ENCODE measurements around the gene CDKN1A. TPM values are rescaled to one million over a fixed set of nuclear protein-coding genes. Genes with fewer than 3 reads are reported as not detected.
A peak's percentile ranks its signal among the peaks of the same experiment; 100 is the strongest.

Gene CDKN1A
- polyA plus RNA-seq, 3 donors = 117 to 1,223 (median 144) TPM

- DNase-seq = peak in 1 of 3 donors; percentile 15
- peak overlapping the region; percentile 88 to 98 (median 96) for H3K27ac Mint-ChIP-seq
- H3K27me3 ChIP-seq (ENCODE audit: control insufficient read depth in 2 of 2, insufficient read depth in 2 of 2, low read length in 2 of 2) = no peaks in the 10 kb centered on the region
- H3K36me3 Mint-ChIP-seq = peaks cover 5 to 12% of the 10 kb centered on the region in 2 donors
- peaks cover 4% of the 10 kb centered on the region for H4K20me1 ChIP-seq (ENCODE audit: insufficient read depth, low read length)
- peak overlapping the region; percentile 87 for H3K4me2 ChIP-seq (replicated peaks; ENCODE audit: extremely low read depth, low read length, poor library complexity, severe bottlenecking)
- TF ChIP-seq, protein P1, sequence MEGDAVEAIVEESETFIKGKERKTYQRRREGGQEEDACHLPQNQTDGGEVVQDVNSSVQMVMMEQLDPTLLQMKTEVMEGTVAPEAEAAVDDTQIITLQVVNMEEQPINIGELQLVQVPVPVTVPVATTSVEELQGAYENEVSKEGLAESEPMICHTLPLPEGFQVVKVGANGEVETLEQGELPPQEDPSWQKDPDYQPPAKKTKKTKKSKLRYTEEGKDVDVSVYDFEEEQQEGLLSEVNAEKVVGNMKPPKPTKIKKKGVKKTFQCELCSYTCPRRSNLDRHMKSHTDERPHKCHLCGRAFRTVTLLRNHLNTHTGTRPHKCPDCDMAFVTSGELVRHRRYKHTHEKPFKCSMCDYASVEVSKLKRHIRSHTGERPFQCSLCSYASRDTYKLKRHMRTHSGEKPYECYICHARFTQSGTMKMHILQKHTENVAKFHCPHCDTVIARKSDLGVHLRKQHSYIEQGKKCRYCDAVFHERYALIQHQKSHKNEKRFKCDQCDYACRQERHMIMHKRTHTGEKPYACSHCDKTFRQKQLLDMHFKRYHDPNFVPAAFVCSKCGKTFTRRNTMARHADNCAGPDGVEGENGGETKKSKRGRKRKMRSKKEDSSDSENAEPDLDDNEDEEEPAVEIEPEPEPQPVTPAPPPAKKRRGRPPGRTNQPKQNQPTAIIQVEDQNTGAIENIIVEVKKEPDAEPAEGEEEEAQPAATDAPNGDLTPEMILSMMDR (IDR thresholded peaks at IDR 0.05) = no peak
- no peaks in the 10 kb centered on the region for H3K9me3 ChIP-seq (replicated peaks in 1 of 2; ENCODE audit: control insufficient read depth in 1 of 2, insufficient read depth in 1 of 2, low read length in 2 of 2)
- 42% methylated on average over 5 of the region's 6 CpGs for WGBS (ENCODE audit: insufficient coverage)
- peaks cover 0 to 7% (median 0%) of the 10 kb centered on the region in 7 donors for H3K9me3 Mint-ChIP-seq
- H3K4me3 Mint-ChIP-seq = peak overlapping the region; percentile 82 to 90
- H3K36me3 ChIP-seq (replicated peaks in 1 of 2; ENCODE audit: control insufficient read depth in 1 of 2, insufficient read depth in 2 of 2, low read length in 2 of 2) = peaks cover 0 to 4% of the 10 kb centered on the region in 2 donors
- H3K4me1 ChIP-seq (ENCODE audit: control insufficient read depth in 1 of 2, insufficient read depth in 2 of 2, low read length in 2 of 2) = peaks cover 65 to 68% of the 10 kb centered on the region in 2 donors
- H3K9ac ChIP-seq (ENCODE audit: insufficient read depth, low read length, poor library complexity, severe bottlenecking) = peak overlapping the region; percentile 48
- peak overlapping the region; percentile 59 to 85 for H3K27ac ChIP-seq (ENCODE audit: low read depth in 1 of 2, low read length in 2 of 2)
- no peaks in the 10 kb centered on the region for H3K27me3 Mint-ChIP-seq (ENCODE audit: low read depth in 3 of 3)
- H3K79me2 ChIP-seq (ENCODE audit: insufficient read depth, low read length) = peaks cover 65% of the 10 kb centered on the region
- H3K4me3 ChIP-seq (replicated peaks in 1 of 3; ENCODE audit: low read depth in 2 of 3, low read length in 3 of 3) = peak overlapping the region; percentile 30 to 76 (median 36)
- H2AFZ ChIP-seq (ENCODE audit: insufficient read depth, low read depth, low read length, poor library complexity, severe bottlenecking) = peak overlapping the region; percentile 56
- H3K4me1 Mint-ChIP-seq = peaks cover 74% of the 10 kb centered on the region
- intact Hi-C loops (cut with micrococcal nuclease) = no loop called here
Observed at GRCh38 chr6:36698196-36698595, 19.7 kb downstream of the CDKN1A start.

- intact Hi-C loops (cut with micrococcal nuclease) = no loop called here
- Histone ChIP-seq H3K9me3 (replicated peaks in 1 of 2; ENCODE audit: control insufficient read depth in 1 of 2, insufficient read depth in 1 of 2, low read length in 2 of 2) (no peaks in the 10 kb centered on the region), H2AFZ (ENCODE audit: insufficient read depth, low read depth, low read length, poor library complexity, severe bottlenecking) (peak overlapping the region; percentile 56), H3K4me1 (ENCODE audit: control insufficient read depth in 1 of 2, insufficient read depth in 2 of 2, low read length in 2 of 2) (peaks cover 64 to 66% of the 10 kb centered on the region in 2 donors), H3K36me3 (replicated peaks in 1 of 2; ENCODE audit: control insufficient read depth in 1 of 2, insufficient read depth in 2 of 2, low read length in 2 of 2) (peaks cover 0 to 10% of the 10 kb centered on the region in 2 donors), H3K27ac (ENCODE audit: low read depth in 1 of 2, low read length in 2 of 2) (peak overlapping the region; percentile 59 to 85), H4K20me1 (ENCODE audit: insufficient read depth, low read length) (peaks cover 4% of the 10 kb centered on the region), H3K27me3 (ENCODE audit: control insufficient read depth in 2 of 2, insufficient read depth in 2 of 2, low read length in 2 of 2) (no peaks in the 10 kb centered on the region), H3K79me2 (ENCODE audit: insufficient read depth, low read length) (peaks cover 72% of the 10 kb centered on the region), H3K4me2 (replicated peaks; ENCODE audit: extremely low read depth, low read length, poor library complexity, severe bottlenecking) (peak overlapping the region; percentile 87), H3K4me3 (replicated peaks in 1 of 3; ENCODE audit: low read depth in 2 of 3, low read length in 3 of 3) (peak overlapping the region in 1 of 3 experiments; percentile 76), H3K9ac (ENCODE audit: insufficient read depth, low read length, poor library complexity, severe bottlenecking) (peak overlapping the region; percentile 48)
- H3K4me1 Mint-ChIP-seq = peaks cover 70% of the 10 kb centered on the region
- H3K9me3 Mint-ChIP-seq = peaks cover 0 to 7% (median 0%) of the 10 kb centered on the region in 7 donors
- peak in 1 of 3 donors; percentile 11 for DNase-seq
- peaks cover 10 to 18% of the 10 kb centered on the region in 2 donors for H3K36me3 Mint-ChIP-seq
- H3K4me3 Mint-ChIP-seq = peak overlapping the region; percentile 82 to 90
- TF ChIP-seq, protein P1 (IDR thresholded peaks at IDR 0.05) = no peak
- H3K27me3 Mint-ChIP-seq (ENCODE audit: low read depth in 3 of 3) = peaks cover 0 to 1% (median 0%) of the 10 kb centered on the region in 3 donors
- peak overlapping the region; percentile 88 to 98 (median 96) for H3K27ac Mint-ChIP-seq
- 77% methylated on average over 8 of the region's 8 CpGs for WGBS (ENCODE audit: insufficient coverage)
Observed at GRCh38 chr6:36698871-36699271, 20.4 kb downstream of the CDKN1A start.

Data from CD14-positive monocyte (primary cell).